ENCODE data around the gene TRPM3. TPM values are rescaled to one million over a fixed set of nuclear protein-coding genes. Genes with fewer than 3 reads are reported as not detected.

TRPM3 gene
- total and polyA plus RNA-seq, 2 of the 8 experiments (the other 6 are each of a cell fraction or from before 2014, with no cell fraction given), result 2.4 to 10.9 TPM

GRCh38 chr9:70878576-70878975, 242.8 kb downstream of the TRPM3 start:
- no peak overlapping the region for H3K4me3 ChIP-seq (ENCODE audit: extremely low read depth in 1 of 4, insufficient read depth in 2 of 4, low read depth in 3 of 4, low read length in 4 of 4)
- no peaks in the 10 kb centered on the region for H3K27me3 ChIP-seq (replicated peaks in 1 of 4; ENCODE audit: control insufficient read depth in 3 of 4, extremely low read depth in 1 of 4, insufficient read depth in 3 of 4, low read length in 3 of 4)
- no peak overlapping the region for H2BK120ac ChIP-seq (replicated peaks; ENCODE audit: low read depth, low read length)
- H4K8ac ChIP-seq (ENCODE audit: extremely low read depth, insufficient read depth, low read length), result no peak overlapping the region
- FAIRE-seq (no peak), DNase-seq (ENCODE audit: low read depth in 1 of 2, low spot score in 2 of 2) (no peak)
- no peak overlapping the region for H3K14ac ChIP-seq (ENCODE audit: insufficient read length)
- no peak overlapping the region for H2AFZ ChIP-seq (ENCODE audit: low read length)
- H3K9ac ChIP-seq (replicated peaks in 1 of 4; ENCODE audit: extremely low read depth in 1 of 4, low read depth in 3 of 4, low read length in 3 of 4), result no peak overlapping the region
- H3K9me3 ChIP-seq (ENCODE audit: insufficient read depth in 2 of 2, low read depth in 1 of 2, low read length in 1 of 2), result no peaks in the 10 kb centered on the region
- H2AK5ac ChIP-seq (ENCODE audit: low read depth, low read length), result no peak overlapping the region
- no peak overlapping the region for H4K91ac ChIP-seq (replicated peaks; ENCODE audit: insufficient read length, low read length)
- H3K18ac ChIP-seq (ENCODE audit: extremely low read depth, low read length), result no peak overlapping the region
- H2BK15ac ChIP-seq (ENCODE audit: low read length), result no peak overlapping the region
- TF ChIP-seq YY1 (IDR thresholded peaks at IDR 0.05; ENCODE audit: low read depth, low read length), result no peak
- TF ChIP-seq PHF8 (conservative IDR thresholded peaks at IDR 0.05; ENCODE audit: low read depth, low read length), result no peak
- peaks cover 0 to 4% (median 0%) of the 10 kb centered on the region in 4 experiments; a peak in 1 of 7 replicates for H3K4me1 ChIP-seq (replicated peaks in 1 of 4; ENCODE audit: control insufficient read depth in 3 of 4, insufficient read depth in 4 of 4, low read length in 3 of 4)
- no peak overlapping the region for H3K23ac ChIP-seq (ENCODE audit: insufficient read length)
- POLR2A ChIA-PET (ENCODE audit: partially characterized antibody), result no interaction called here
- no peak overlapping the region for H2BK5ac ChIP-seq (ENCODE audit: low read depth, low read length)
- no peaks in the 10 kb centered on the region for H4K20me1 ChIP-seq (replicated peaks in 1 of 2; ENCODE audit: control insufficient read depth in 1 of 2, insufficient read depth in 2 of 2, low read length in 2 of 2)
- no peak overlapping the region for H3K27ac ChIP-seq (ENCODE audit: low read depth, low read length)
- no peaks in the 10 kb centered on the region for H3K79me1 ChIP-seq (ENCODE audit: low read depth, low read length)
- H2BK12ac ChIP-seq (ENCODE audit: low read depth, low read length), result no peak overlapping the region
- no peak overlapping the region for H3K56ac ChIP-seq (replicated peaks; ENCODE audit: insufficient read length, low read depth, low read length)
- no peaks in the 10 kb centered on the region for H3K23me2 ChIP-seq (ENCODE audit: low read depth, low read length)
- H3K4me2 ChIP-seq (ENCODE audit: insufficient read depth in 1 of 2, low read depth in 2 of 2, low read length in 2 of 2), result no peak overlapping the region
- no peaks in the 10 kb centered on the region for H3K36me3 ChIP-seq (ENCODE audit: control insufficient read depth in 2 of 4, insufficient read depth in 4 of 4, low read length in 3 of 4)
- WGBS, 2 experiments (ENCODE audit: extremely low coverage in 1 of 2, insufficient coverage in 1 of 2, insufficient read length in 1 of 2, insufficient replicate concordance in 2 of 2, low coverage in 1 of 2, low lambda C conversion rate in 2 of 2, missing lambda C conversion rate in 1 of 2), result 84% methylated on average over 4 of the region's 4 CpGs; no CpG with 5 or more reads in 1 of the 2 experiments
- H4K5ac ChIP-seq (ENCODE audit: insufficient read length, low read depth, low read length), result no peak overlapping the region
- H3K79me2 ChIP-seq (ENCODE audit: control insufficient read depth in 1 of 2, insufficient read depth in 2 of 2, low read length in 2 of 2), result no peaks in the 10 kb centered on the region
- CTCF ChIA-PET (ENCODE audit: partially characterized antibody), result interaction anchor here (0.6 to 1.5 kb wide), 3 partner anchors 241 to 522 kb away, joined by 3 read pairs; no protein-coding TSS in a partner anchor
- no peak overlapping the region for H3K4ac ChIP-seq (replicated peaks; ENCODE audit: insufficient read length, low read depth, low read length)
- no peak overlapping the region for H2BK20ac ChIP-seq (ENCODE audit: low read length)

All from H1 (cell line).